H1 (cell line): ENCODE results near the gene ZNF573. TPM values are rescaled to one million over a fixed set of nuclear protein-coding genes. Genes with fewer than 3 reads are reported as not detected.

Source experiments
- CTCF ChIA-PET: fragments of 300-600 bp; sonication (Branson Sonifier 250); formaldehyde crosslinking; loops from one replicate; lab custom pipeline; 2021; ENCODE audit not compliant: partially characterized antibody; lab: Charles Lee
- POLR2A ChIA-PET: fragments of 300-600 bp; sonication (Branson Sonifier 250); formaldehyde crosslinking; loops from one replicate; lab custom pipeline; 2021; ENCODE audit warnings: inconsistent platforms; ENCODE audit not compliant: partially characterized antibody; lab: Charles Lee
- DNase-seq, 2 experiments: peaks; one replicate each; pipeline versions ENCODE4 v3.0.0 to v3.0.0-alpha.2; 2010 to 2022; ENCODE audit warnings: low spot score in 2 of 2, low read depth in 1 of 2, mixed read lengths in 1 of 2
- FAIRE-seq: peaks from 2 replicates; lab custom pipeline; 2011; peaks lifted over from hg19 to GRCh38; lab: Jason Lieb, UNC
- H2AFZ ChIP-seq: 2 replicates; pipeline ENCODE4 v1.8.1; 2012; ENCODE audit warnings: low read length, inconsistent platforms
- H2AK5ac ChIP-seq: 2 replicates; pipeline ENCODE4 v1.6.1; 2013; ENCODE audit warnings: low read depth, low read length
- H2BK120ac ChIP-seq: replicated peaks from 2 replicates; pipeline ENCODE3; 2013; ENCODE audit warnings: low read depth, low read length, inconsistent platforms
- H2BK12ac ChIP-seq: 2 replicates; pipeline ENCODE4 v1.6.1; 2013; ENCODE audit warnings: low read depth, low read length
- H2BK15ac ChIP-seq: 2 replicates; pipeline ENCODE4 v1.6.1; 2013; ENCODE audit warnings: low read length
- H2BK20ac ChIP-seq: 2 replicates; pipeline ENCODE4 v1.6.1; 2013; ENCODE audit warnings: low read length
- H2BK5ac ChIP-seq: 2 replicates; pipeline ENCODE4 v1.6.1; 2013; ENCODE audit warnings: low read depth, low read length
- H3K14ac ChIP-seq: 2 replicates; pipeline ENCODE4 v1.6.1; 2013; ENCODE audit warnings: inconsistent platforms; ENCODE audit not compliant: insufficient read length
- H3K18ac ChIP-seq: 2 replicates; pipeline ENCODE4 v1.6.1; 2013; ENCODE audit warnings: low read length; ENCODE audit errors: extremely low read depth
- H3K23ac ChIP-seq: 2 replicates; pipeline ENCODE4 v1.6.1; 2013; ENCODE audit warnings: inconsistent platforms; ENCODE audit not compliant: insufficient read length
- H3K23me2 ChIP-seq: 2 replicates; pipeline ENCODE4 v1.6.1; 2013; ENCODE audit warnings: low read depth, low read length
- H3K27ac ChIP-seq: 2 replicates; pipeline ENCODE4 v1.6.1; 2011; ENCODE audit warnings: low read depth, low read length, inconsistent platforms
- H3K27me3 ChIP-seq, 4 experiments: replicated peaks in 1 of 4; 1 replicate in 1 of 4; 2 replicates in 3 of 4; pipeline versions ENCODE4 v1.6.1 to v1.8.1; 2011 to 2013; ENCODE audit warnings: low read length in 3 of 4, mild to moderate bottlenecking in 3 of 4, inconsistent platforms in 2 of 4, mixed read lengths in 2 of 4, moderate library complexity in 1 of 4; ENCODE audit not compliant: control insufficient read depth in 3 of 4, insufficient read depth in 3 of 4; ENCODE audit errors: extremely low read depth in 1 of 4
- H3K36me3 ChIP-seq, 4 experiments: 2 replicates each; pipeline versions ENCODE4 v1.6.1 to v1.8.1; 2011 to 2013; ENCODE audit warnings: mild to moderate bottlenecking in 4 of 4, low read length in 3 of 4, moderate library complexity in 2 of 4, control low read depth in 1 of 4, inconsistent platforms in 1 of 4; ENCODE audit not compliant: insufficient read depth in 4 of 4, control insufficient read depth in 2 of 4
- H3K4ac ChIP-seq: replicated peaks from 2 replicates; pipeline ENCODE3; 2013; ENCODE audit warnings: low read length, low read depth, mixed read lengths, inconsistent platforms; ENCODE audit not compliant: insufficient read length
- H3K4me1 ChIP-seq, 4 experiments: replicated peaks in 1 of 4; 1 replicate in 1 of 4; 2 replicates in 3 of 4; pipeline versions ENCODE4 v1.6.1 to v1.8.1; 2011 to 2013; ENCODE audit warnings: low read length in 3 of 4, inconsistent platforms in 2 of 4, mixed read lengths in 1 of 4; ENCODE audit not compliant: insufficient read depth in 4 of 4, control insufficient read depth in 3 of 4
- H3K4me2 ChIP-seq, 2 experiments: 2 replicates each; pipeline versions ENCODE4 v1.6.1 to v1.8.1; 2011 to 2013; ENCODE audit warnings: low read depth in 2 of 2, low read length in 2 of 2, control low read depth in 1 of 2, inconsistent platforms in 1 of 2, mild to moderate bottlenecking in 1 of 2; ENCODE audit not compliant: insufficient read depth in 1 of 2
- H3K4me3 ChIP-seq, 4 experiments: fragments of 200-600, 300-600 bp in 1 of 4; sonication (generic), shearing (Covaris generic), sonication (Bioruptor Twin) in 1 of 4; 2 replicates each; pipeline versions ENCODE4 v1.5.1 to v1.8.1; 2011 to 2016; ENCODE audit warnings: low read length in 4 of 4, low read depth in 3 of 4, control low read depth in 2 of 4, inconsistent platforms in 2 of 4, mild to moderate bottlenecking in 2 of 4, mixed read lengths in 1 of 4, moderate library complexity in 1 of 4; ENCODE audit not compliant: insufficient read depth in 2 of 4; ENCODE audit errors: extremely low read depth in 1 of 4
- H3K56ac ChIP-seq: replicated peaks from 2 replicates; pipeline ENCODE3; 2013; ENCODE audit warnings: low read depth, mild to moderate bottlenecking, mixed read lengths, low read length, inconsistent platforms; ENCODE audit not compliant: insufficient read length
- H3K79me1 ChIP-seq: 2 replicates; pipeline ENCODE4 v1.6.1; 2013; ENCODE audit warnings: low read depth, low read length, control low read depth
- H3K79me2 ChIP-seq, 2 experiments: 2 replicates each; pipeline versions ENCODE4 v1.6.1 to v1.8.1; 2012 to 2013; ENCODE audit warnings: low read length in 2 of 2, mild to moderate bottlenecking in 2 of 2, inconsistent platforms in 1 of 2; ENCODE audit not compliant: insufficient read depth in 2 of 2, control insufficient read depth in 1 of 2
- H3K9ac ChIP-seq, 4 experiments: replicated peaks in 1 of 4; 1 replicate in 1 of 4; 2 replicates in 3 of 4; pipeline versions ENCODE4 v1.6.1 to v1.8.1; 2011 to 2013; ENCODE audit warnings: low read depth in 3 of 4, low read length in 3 of 4, control low read depth in 2 of 4, mild to moderate bottlenecking in 2 of 4, moderate library complexity in 2 of 4, inconsistent platforms in 1 of 4; ENCODE audit errors: extremely low read depth in 1 of 4
- H3K9me3 ChIP-seq, 2 experiments: 2 replicates each; pipeline versions ENCODE4 v1.6.1 to v1.8.1; 2012 to 2013; ENCODE audit warnings: mild to moderate bottlenecking in 2 of 2, moderate library complexity in 2 of 2, control low read depth in 1 of 2, inconsistent platforms in 1 of 2, low read depth in 1 of 2, low read length in 1 of 2, mixed read lengths in 1 of 2; ENCODE audit not compliant: insufficient read depth in 2 of 2
- H4K20me1 ChIP-seq, 2 experiments: replicated peaks in 1 of 2; 2 replicates each; pipeline versions ENCODE3 to v1.8.1; 2011 to 2013; ENCODE audit warnings: inconsistent platforms in 2 of 2, low read length in 2 of 2, mild to moderate bottlenecking in 1 of 2; ENCODE audit not compliant: insufficient read depth in 2 of 2, control insufficient read depth in 1 of 2
- H4K5ac ChIP-seq: 2 replicates; pipeline ENCODE4 v1.6.1; 2013; ENCODE audit warnings: low read length, low read depth, mixed read lengths, inconsistent platforms; ENCODE audit not compliant: insufficient read length
- H4K8ac ChIP-seq: 2 replicates; pipeline ENCODE4 v1.8.0; 2013; ENCODE audit warnings: mild to moderate bottlenecking, moderate library complexity, low read length, inconsistent platforms; ENCODE audit not compliant: insufficient read depth; ENCODE audit errors: extremely low read depth
- H4K91ac ChIP-seq: replicated peaks from 2 replicates; pipeline ENCODE3; 2013; ENCODE audit warnings: low read length, mixed read lengths, inconsistent platforms; ENCODE audit not compliant: insufficient read length
- ASH2L ChIP-seq: fragments of 200-600, 300-600 bp; sonication (generic); IDR thresholded peaks from one replicate; pipeline ENCODE4 v1.7.1; 2017; ENCODE audit warnings: low read length
- CBX8 ChIP-seq: fragments of 300-800, 300-1000 bp; sonication (generic); IDR thresholded peaks from 2 replicates; pipeline ENCODE4 v1.7.1; 2016; ENCODE audit warnings: low read depth, low read length, borderline replicate concordance
- CHD1 ChIP-seq: IDR thresholded peaks from 2 replicates; pipeline ENCODE4 v1.6.1; 2012; ENCODE audit warnings: low read depth, low read length, improper control_type of control experiment
- EGR1 ChIP-seq: IDR thresholded peaks from 2 replicates; pipeline ENCODE4 v1.6.1; 2011; ENCODE audit warnings: low read depth, low read length, borderline replicate concordance
- EP300 ChIP-seq, 2 experiments: IDR thresholded peaks; 1 replicate in 1 of 2; 2 replicates in 1 of 2; pipeline ENCODE4 v1.6.1; 2011 to 2012; ENCODE audit warnings: low read depth in 2 of 2, low read length in 2 of 2, mild to moderate bottlenecking in 2 of 2, borderline replicate concordance in 1 of 2, inconsistent platforms in 1 of 2, moderate library complexity in 1 of 2
- SP1 ChIP-seq: IDR thresholded peaks from 2 replicates; pipeline ENCODE4 v1.6.1; 2011; ENCODE audit warnings: low read depth, low read length
- WGBS, 2 experiments: shearing (Covaris generic) in 1 of 2; methylation state at CpG; one replicate each; pipeline versions ENCODE4 v1.1.6 to v1.1.7; 2013 to 2015; ENCODE audit warnings: low lambda C conversion rate in 2 of 2, mixed read lengths in 2 of 2, inconsistent platforms in 1 of 2, low coverage in 1 of 2, missing lambda C conversion rate in 1 of 2; ENCODE audit not compliant: insufficient replicate concordance in 2 of 2, insufficient coverage in 1 of 2, insufficient read length in 1 of 2; ENCODE audit errors: extremely low coverage in 1 of 2, missing lambda C conversion rate in 1 of 2; 5-methylcytosine and 5-hydroxymethylcytosine counted together
- polyA plus RNA-seq, 7 experiments: library from polyadenylated mRNA; depleted of rRNA in 3 of 7; stranded (reverse) in 5 of 7; unstranded in 2 of 7; fragments of >200 nt in 5 of 7; fragments of 200-250 nt in 2 of 7; gene quantifications; 1 replicate in 5 of 7; 2 replicates in 1 of 7; 4 replicates in 1 of 7; pipeline versions ENCODE4 v1.2.1 to v1.2.3, GENCODE V29; 2011 to 2013; ENCODE audit warnings: missing spikeins in 2 of 7, mixed read lengths in 2 of 7
- total RNA-seq: library from RNA; stranded (reverse); fragmentation: NEBNext Ultra II Directional; extraction: Animal tissue kit (Norgen Biotek cat#: 25700); gene quantifications from 2 replicates; pipeline ENCODE4 v1.2.1, GENCODE V29; 2021

ZNF573 gene
- total and polyA plus RNA-seq, 2 of the 8 experiments (the other 6 are each of a cell fraction or from before 2014, with no cell fraction given) = 6.3 to 13.8 TPM

DNA sequence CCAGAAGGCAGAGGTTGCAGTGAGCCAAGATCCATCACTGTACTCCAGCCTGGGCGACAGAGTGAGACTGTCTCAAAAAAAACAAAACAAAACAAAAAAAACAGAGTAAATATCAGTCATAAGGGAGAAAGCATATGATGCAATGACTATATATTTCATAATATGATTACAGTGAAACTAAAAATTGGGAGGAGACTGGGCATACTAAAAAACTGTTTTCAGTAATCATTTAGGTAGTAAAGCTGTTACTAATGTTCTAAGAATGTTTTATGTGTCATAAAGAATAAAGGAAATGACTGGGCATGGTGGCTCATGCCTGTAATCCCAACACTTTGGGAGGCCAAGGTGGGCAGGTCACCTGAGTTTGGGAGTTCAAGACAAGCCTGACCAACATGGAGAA, 15.9 kb downstream of the ZNF573 start:
- Histone ChIP-seq H2AFZ (no peak overlapping the region), H3K56ac (no peak overlapping the region), H3K9me3 (no peaks in the 10 kb centered on the region), H3K4me3 (no peak overlapping the region), H2BK120ac (no peak overlapping the region), H3K14ac (no peak overlapping the region), H3K27ac (no peak overlapping the region), H2BK12ac (no peak overlapping the region), H3K79me1 (no peaks in the 10 kb centered on the region), H4K8ac (no peak overlapping the region), H3K4ac (no peak overlapping the region), H2BK5ac (no peak overlapping the region), H3K27me3 (no peaks in the 10 kb centered on the region), H4K91ac (no peak overlapping the region), H3K36me3 (peaks cover 0 to 9% (median 2%) of the 10 kb centered on the region in 4 experiments; a peak in 2 of 8 replicates), H2BK15ac (no peak overlapping the region), H3K23ac (no peak overlapping the region), H4K20me1 (no peaks in the 10 kb centered on the region), H3K4me1 (no peaks in the 10 kb centered on the region), H2BK20ac (no peak overlapping the region), H3K9ac (no peak overlapping the region), H3K4me2 (no peak overlapping the region), H2AK5ac (no peak overlapping the region), H3K23me2 (no peaks in the 10 kb centered on the region), H3K18ac (no peak overlapping the region), H4K5ac (no peak overlapping the region), H3K79me2 (no peaks in the 10 kb centered on the region)
- DNase-seq (no peak), FAIRE-seq (no peak)
- no peak for TF ChIP-seq EGR1
- TF ChIP-seq CBX8 = no peak
- no peak for TF ChIP-seq EP300 (IDR thresholded peaks at IDR 0.05; ENCODE audit: borderline replicate concordance in 1 of 2, low read depth in 2 of 2, low read length in 2 of 2)
- no peak for TF ChIP-seq SP1
- TF ChIP-seq CHD1 = no peak
- no peak for TF ChIP-seq ASH2L
- CTCF ChIA-PET = no interaction called here
- POLR2A ChIA-PET = interaction anchor here (1.0 kb wide), 1 partner anchor 16 kb away, joined by 3 read pairs; no protein-coding TSS in a partner anchor
- 100% methylated on average over 1 of the region's 1 CpG; no CpG with 5 or more reads in 1 of the 2 experiments for WGBS, 2 experiments
